Muscle of back (tissue), 11 donors: ENCODE measurements around the gene FGD5. TPM values are rescaled to one million over a fixed set of nuclear protein-coding genes. Genes with fewer than 3 reads are reported as not detected.
"Not testable (repeated sequence)": the region's sequence is repeated elsewhere in the genome, so short reads cannot be mapped to it uniquely, and the experiment has no call there.

ENCODE experiments used
- DNase-seq, 3 donors: peaks; one replicate each; pipeline versions ENCODE4 v3.0.0 to v3.0.0-alpha.2; 2013
- polyA plus RNA-seq, 10 donors: library from polyadenylated mRNA; unstranded; fragments of 120-200 nt; gene quantifications; one replicate each; pipeline ENCODE4 v1.2.1, GENCODE V29; 2013; ENCODE audit not compliant: insufficient read length in 10 of 10

FGD5 gene
- polyA plus RNA-seq, 10 donors = 17.2 to 28.6 (median 20.1) TPM

- no peak for DNase-seq
These were observed 12.7 kb upstream of the FGD5 start for GRCh38 chr3:14805961-14806537.

- no peak for DNase-seq
These were observed 12.0 kb upstream of the FGD5 start for GRCh38 chr3:14806641-14807263.

DNA sequence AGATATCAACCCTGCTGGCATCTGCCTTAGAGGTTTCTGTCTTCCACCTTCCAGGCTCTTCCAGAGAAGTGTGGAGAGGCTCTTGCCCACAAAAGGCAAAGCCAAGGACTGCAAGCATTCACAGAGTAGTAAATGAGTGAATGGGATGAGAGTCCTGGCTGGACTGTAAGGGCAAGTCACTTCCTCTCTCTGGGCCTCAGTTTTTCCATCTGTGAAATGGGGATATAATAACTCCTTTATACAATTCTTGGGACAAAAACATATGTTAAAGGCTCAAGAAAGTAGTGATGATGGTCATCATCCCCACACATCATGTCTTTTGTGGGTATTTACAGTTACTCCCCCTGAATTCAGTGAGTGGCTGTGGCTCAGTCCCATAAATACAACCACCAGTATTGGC lies 10.7 kb upstream of the FGD5 start:
- no peak for DNase-seq

DNA sequence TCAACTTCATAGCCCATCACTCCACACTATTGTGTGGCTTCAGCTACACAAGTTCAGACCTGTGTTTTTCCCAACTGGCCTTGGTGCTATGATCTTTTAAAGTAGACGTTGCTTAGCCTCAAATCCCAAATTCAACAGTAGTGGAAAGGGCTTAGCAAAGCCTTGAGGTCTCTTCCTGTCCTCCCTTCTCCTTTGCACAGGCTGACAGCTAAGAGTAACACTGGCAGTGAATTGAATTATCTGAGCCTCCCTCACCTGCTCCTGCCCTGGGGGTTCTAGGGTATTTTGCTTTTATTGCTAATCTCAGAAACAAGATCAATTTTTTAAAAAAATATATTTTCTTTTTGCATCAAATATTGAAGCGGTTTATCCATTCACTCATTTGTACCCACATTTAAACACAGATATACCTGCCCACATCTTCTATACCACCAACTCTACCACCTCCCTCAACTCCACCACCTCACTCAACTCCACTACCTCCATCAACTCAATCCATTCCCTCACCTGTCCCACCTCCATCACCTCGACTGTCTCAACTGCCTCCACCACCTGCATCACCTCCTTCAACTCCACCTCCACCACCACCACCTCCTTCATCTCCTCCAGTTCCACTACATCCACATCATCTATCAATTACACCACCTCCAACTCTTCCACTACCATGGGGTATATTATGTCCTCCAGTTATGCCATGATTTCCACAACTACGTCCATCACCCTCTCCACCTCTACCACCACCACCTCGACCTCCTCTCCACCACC lies 10.1 kb upstream of the FGD5 start:
- DNase-seq = no peak

- DNase-seq = not testable (repeated sequence)
These were observed 9.2 kb upstream of the FGD5 start for GRCh38 chr3:14809611-14810010.

DNA sequence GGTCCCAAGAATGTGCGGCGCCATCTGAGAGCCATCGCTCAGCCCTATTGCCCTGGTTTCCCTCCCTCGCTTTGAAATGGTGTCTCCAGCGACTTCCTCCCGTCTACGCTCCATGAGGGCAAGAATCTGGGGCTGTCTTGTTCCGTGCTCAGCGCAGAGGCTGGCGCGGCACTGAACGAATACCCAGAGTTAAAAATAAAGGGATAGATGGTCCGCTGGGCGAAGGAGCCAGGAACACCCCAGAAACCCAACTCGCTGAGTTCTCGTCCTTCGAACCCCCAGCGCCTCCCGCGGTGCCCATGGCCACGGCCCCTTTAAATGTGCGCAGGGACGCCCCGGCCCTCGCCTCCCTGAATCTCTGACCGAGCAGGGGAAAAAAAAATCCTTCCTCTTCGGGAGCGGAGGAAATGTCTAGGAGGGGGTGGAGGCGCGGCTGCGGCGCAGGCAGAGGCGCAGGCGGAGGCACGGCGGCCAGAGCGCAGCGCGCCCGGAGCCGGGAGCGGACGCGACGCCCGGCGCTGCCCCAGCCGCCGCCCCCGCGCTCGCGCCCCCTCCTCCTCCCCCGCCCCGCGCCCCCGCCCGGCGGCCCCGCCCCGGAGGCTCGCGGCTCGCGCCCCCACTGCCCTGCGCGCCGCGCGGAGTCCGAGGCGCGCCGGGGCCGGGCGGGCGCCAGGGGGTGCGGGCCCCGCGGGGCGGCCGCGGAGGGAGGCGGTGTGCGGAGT lies 8.5 kb upstream of the FGD5 start:
- DNase-seq = peak in 2 of 3 donors; percentile 60 to 80

GRCh38 chr3:14810801-14811661 lies 7.7 kb upstream of the FGD5 start:
- peak in 1 of 3 donors; percentile 74 for DNase-seq

- DNase-seq = peak in 2 of 3 donors; percentile 57 to 77
These were observed 7.1 kb upstream of the FGD5 start for GRCh38 chr3:14811684-14812083.

- DNase-seq = no peak
These were observed 6.5 kb upstream of the FGD5 start for GRCh38 chr3:14812196-14812790.

GRCh38 chr3:14814411-14814871 lies 4.3 kb upstream of the FGD5 start:
- DNase-seq = peak in 1 of 3 donors; percentile 63

DNA sequence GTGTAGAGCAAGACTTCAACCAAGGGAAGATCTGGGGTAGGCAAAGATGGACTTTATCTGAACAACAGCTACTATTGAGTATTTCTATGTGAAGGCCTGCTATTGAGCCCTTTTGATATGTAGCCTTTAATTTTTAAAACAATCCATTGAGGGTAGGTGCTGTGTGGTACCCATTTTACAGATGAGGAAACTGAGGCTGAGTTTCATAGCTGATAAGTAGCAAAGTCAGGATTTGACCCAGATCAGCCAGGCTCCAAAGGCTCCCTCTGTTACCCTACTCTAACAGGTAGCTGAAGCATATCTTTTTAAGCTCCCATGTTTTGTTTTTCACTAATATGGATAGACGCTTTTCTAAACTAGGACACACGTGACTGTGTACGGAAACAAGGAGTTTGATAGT lies 2.4 kb upstream of the FGD5 start:
- no peak for DNase-seq

- no peak for DNase-seq
These were observed 909 bp downstream of the FGD5 start for GRCh38 chr3:14819671-14820070.

GRCh38 chr3:14820156-14820555 lies 1.4 kb downstream of the FGD5 start:
- no peak for DNase-seq

- DNase-seq = no peak
These were observed 2.4 kb downstream of the FGD5 start for GRCh38 chr3:14821151-14821550.

DNA sequence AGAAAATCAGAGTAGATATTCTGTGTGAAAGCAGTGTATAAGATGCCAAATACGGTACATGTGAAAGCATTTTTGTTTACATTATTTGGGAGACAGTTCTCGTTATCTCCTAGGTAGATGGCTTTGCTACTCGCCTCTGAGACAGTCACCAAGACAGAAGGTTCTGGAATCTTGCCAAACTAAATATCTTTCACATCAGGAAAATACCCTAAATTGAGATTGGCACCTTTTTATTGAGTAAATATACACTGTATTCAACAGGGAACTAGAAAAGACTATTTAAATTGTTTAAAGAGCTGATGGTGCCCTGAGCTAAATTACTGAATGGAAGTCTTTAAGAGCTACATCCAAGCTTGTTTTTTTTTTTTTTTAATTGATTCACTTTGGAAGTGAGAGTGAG lies 3.4 kb downstream of the FGD5 start:
- no peak for DNase-seq

- no peak for DNase-seq
These were observed 4.1 kb downstream of the FGD5 start for GRCh38 chr3:14822670-14823390.

DNA sequence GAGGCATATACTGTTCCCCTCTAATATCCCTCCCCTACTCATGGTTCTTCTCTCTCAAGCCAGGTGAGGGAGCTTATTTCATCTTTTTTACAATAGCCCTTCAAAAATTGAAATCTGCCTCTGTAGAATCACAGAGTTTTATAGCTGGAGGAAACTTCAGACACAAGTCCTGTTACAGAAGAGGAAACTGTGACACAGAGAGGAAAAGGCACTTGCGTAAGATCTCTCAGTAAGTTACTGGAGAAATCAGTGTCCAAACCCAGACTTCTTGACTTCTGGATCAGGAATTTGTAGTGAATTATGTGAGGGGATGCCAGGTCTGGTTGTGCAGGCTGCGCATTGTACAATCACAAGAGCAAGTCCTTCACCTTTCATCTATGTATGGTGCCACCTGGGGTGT lies 4.6 kb downstream of the FGD5 start:
- DNase-seq = no peak

DNA sequence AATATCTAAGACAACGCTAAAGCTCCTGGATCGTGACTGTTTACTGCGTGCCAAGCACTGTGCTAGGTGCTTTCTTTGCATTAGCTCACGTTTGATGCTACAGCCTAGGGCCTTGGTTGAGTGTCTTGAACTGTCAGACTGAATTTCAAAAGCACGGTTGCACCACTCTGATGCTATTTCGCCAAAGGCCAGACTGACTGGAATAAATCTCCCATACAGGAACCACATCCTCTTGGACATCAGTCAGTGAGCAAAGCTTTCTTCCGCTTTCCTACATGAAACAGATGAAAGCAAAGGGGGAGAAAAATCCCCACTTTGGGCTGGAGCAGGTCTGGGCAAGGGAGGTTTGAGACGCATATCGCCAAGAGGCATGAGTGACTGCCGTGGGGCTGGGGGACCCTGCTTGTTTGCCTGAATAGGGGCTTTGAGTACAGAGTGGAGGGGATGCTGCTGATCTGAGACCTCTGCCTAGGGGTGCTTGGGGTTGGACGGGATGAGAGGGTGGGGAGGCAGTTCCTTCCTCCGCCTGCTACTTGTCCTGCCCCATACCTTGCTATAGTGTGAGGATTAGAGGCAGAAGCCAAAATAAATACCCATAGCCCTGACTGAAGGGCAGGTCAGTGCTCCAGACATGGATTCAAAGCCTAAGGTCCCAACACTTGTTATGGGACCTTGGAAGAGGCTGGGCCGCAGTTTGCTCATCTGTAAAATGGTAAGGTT lies 5.3 kb downstream of the FGD5 start:
- DNase-seq = no peak

DNA sequence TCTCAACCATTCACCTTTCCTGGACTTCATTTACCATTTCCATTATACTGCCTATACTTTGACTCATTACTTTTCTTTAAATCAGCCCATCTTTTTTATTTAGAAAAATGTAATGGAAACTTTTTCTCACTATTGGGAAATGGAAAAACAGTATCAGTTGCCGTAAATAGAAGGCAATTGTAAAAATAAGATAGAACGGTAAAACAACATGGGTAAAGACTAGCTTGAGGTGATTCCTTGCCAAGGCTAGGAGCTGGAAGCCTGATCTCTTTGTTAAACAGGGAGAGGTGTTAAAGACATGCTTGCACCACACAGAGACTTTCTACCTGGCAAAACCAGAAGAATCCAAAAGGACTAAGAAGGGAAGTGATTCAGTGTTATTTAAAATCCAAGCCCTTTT lies 5.9 kb downstream of the FGD5 start:
- no peak for DNase-seq

- DNase-seq = no peak
These were observed 7.3 kb downstream of the FGD5 start for GRCh38 chr3:14826069-14826468.
